Natural killer cell (primary cell): ENCODE data around the gene MBOAT7. TPM values are rescaled to one million over a fixed set of nuclear protein-coding genes. Genes with fewer than 3 reads are reported as not detected.

Experiments used
- ATAC-seq, 3 donors: fragments of 150-1000 bp in 2 of 3; fragments of 200-7000 bp in 1 of 3; cut with Tn5 transposase; 1 replicate in 1 of 3; 2 replicates in 2 of 3; pipeline ENCODE4 v1.10.0; 2021; ENCODE audit warnings: mild to moderate bottlenecking in 2 of 3, moderate library complexity in 2 of 3
- DNase-seq, 2 donors: peaks; one replicate each; pipeline versions ENCODE4 v3.0.0 to v3.0.0-alpha.2; 2013 to 2021; ENCODE audit warnings: mixed read lengths in 1 of 2
- H3K27ac ChIP-seq: one replicate; pipeline ENCODE4 v1.5.1; 2013; ENCODE audit warnings: mild to moderate bottlenecking, low read length
- H3K27me3 ChIP-seq: one replicate; pipeline ENCODE4 v1.6.1; 2013; ENCODE audit warnings: low read length; ENCODE audit not compliant: control insufficient read depth, insufficient read depth
- H3K36me3 ChIP-seq: one replicate; pipeline ENCODE4 v1.6.1; 2013; ENCODE audit warnings: low read length; ENCODE audit not compliant: control insufficient read depth, insufficient read depth
- H3K4me1 ChIP-seq: one replicate; pipeline ENCODE4 v1.6.1; 2013; ENCODE audit warnings: low read length; ENCODE audit not compliant: control insufficient read depth, insufficient read depth
- H3K4me3 ChIP-seq: one replicate; pipeline ENCODE4 v1.5.1; 2013; ENCODE audit warnings: low read length
- H3K9me3 ChIP-seq: one replicate; pipeline ENCODE4 v1.6.1; 2013; ENCODE audit warnings: low read length; ENCODE audit not compliant: control insufficient read depth, insufficient read depth
- H3K27ac Mint-ChIP-seq, 2 donors: one replicate each; pipeline ENCODE4 v1.8.0; 2022; ENCODE audit warnings: mild to moderate bottlenecking in 2 of 2, mixed read lengths in 2 of 2, moderate library complexity in 1 of 2
- H3K27me3 Mint-ChIP-seq, 2 donors: one replicate each; pipeline ENCODE4 v1.8.0; 2022; ENCODE audit warnings: low read depth in 2 of 2, mixed read lengths in 2 of 2
- H3K36me3 Mint-ChIP-seq: one replicate; pipeline ENCODE4 v1.8.0; 2022; ENCODE audit warnings: mixed read lengths
- H3K4me1 Mint-ChIP-seq, 2 donors: one replicate each; pipeline ENCODE4 v1.8.0; 2022; ENCODE audit warnings: mixed read lengths in 2 of 2
- H3K4me3 Mint-ChIP-seq: one replicate; pipeline ENCODE4 v1.8.0; 2022; ENCODE audit warnings: mild to moderate bottlenecking, moderate library complexity, mixed read lengths
- H3K9me3 Mint-ChIP-seq, 2 donors: one replicate each; pipeline ENCODE4 v1.8.0; 2022; ENCODE audit warnings: mixed read lengths in 2 of 2
- WGBS: methylation state at CpG from one replicate; pipeline ENCODE4 v1.1.7; 2013; ENCODE audit warnings: missing lambda C conversion rate; ENCODE audit not compliant: insufficient coverage; 5-methylcytosine and 5-hydroxymethylcytosine counted together
- intact Hi-C: fragments of 100-400 bp; cut with micrococcal nuclease; formaldehyde crosslinking; loops from one replicate; pipeline ENCODE4 v1.14.2; 2022
- total RNA-seq, 4 donors: library from RNA; stranded (reverse); fragments of 120-200 nt in 1 of 4; gene quantifications; one replicate each; pipeline versions ENCODE4 v1.2.3 to v1.2.4, GENCODE V29; 2013 to 2022
- TF ChIP-seq, protein P1 (sequence below): fragments of 200-600 bp; IDR thresholded peaks from one replicate; pipeline ENCODE4 v1.8.0; 2022; ENCODE audit warnings: antibody characterized with exemption

Gene MBOAT7
- total RNA-seq, 3 donors from 2014 or later (not counting 1 experiment from before 2014, with no cell fraction given) = 24.1 to 53.9 (median 31.2) TPM

DNA sequence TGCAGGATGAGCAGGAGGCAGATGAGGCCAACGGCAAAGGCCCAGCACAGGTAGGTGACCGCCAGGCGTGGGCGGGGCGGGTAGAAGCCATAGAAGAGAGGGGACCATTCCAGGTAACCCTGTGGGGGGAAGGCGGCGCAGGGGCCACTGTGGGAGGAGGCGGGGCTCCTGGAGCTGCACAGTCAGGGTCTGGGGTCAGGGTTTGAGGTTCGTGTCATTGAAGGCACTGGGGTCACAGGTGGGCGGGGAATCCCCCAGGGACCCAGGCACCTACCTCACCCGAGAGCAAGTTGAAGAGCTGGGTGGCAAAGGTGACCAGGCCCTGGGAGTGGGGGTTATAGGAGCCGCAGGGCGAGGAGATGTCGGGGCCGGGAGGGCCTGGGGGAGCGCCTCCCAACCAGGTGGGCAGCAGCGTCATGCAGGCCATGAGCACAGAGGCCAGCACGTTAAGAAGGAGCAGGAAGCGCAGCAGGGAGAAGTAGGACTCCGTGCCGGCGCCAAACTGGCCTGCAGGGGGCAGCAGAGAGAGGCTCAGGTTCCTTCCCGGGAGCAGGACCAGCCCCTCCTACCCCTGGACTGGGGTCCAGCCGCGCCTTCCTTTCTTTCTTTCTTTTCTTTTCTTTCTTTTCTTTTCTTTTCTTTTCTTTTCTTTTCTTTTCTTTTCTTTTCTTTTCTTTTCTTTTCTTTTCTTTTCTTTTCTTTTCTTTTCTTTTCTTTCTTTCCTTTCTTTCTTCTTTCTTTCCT lies 21.0 kb downstream of the MBOAT7 start:
- no peaks in the 10 kb centered on the region for H3K36me3 Mint-ChIP-seq
- H3K9me3 ChIP-seq = no peaks in the 10 kb centered on the region
- H3K4me3 Mint-ChIP-seq = no peak overlapping the region
- no peaks in the 10 kb centered on the region for H3K27me3 ChIP-seq
- H3K4me3 ChIP-seq = no peak overlapping the region
- H3K4me1 Mint-ChIP-seq = peaks cover 12 to 31% of the 10 kb centered on the region in 2 donors
- intact Hi-C loops = loop anchor here (1.0 kb wide), 2 partner anchors 63 to 98 kb away; no protein-coding TSS in a partner anchor
- H3K9me3 Mint-ChIP-seq = no peaks in the 10 kb centered on the region
- peaks cover 0 to 4% of the 10 kb centered on the region in 2 donors for H3K27me3 Mint-ChIP-seq
- 29% methylated on average over 25 of the region's 25 CpGs for WGBS
- DNase-seq (peak; percentile 89 to 94), ATAC-seq (peak; percentile 75 to 88 (median 82))
- no peak overlapping the region for H3K27ac ChIP-seq
- H3K27ac Mint-ChIP-seq = peak overlapping the region in 1 of 2 donors; percentile 27
- no peaks in the 10 kb centered on the region for H3K36me3 ChIP-seq
- H3K4me1 ChIP-seq = peaks cover 32% of the 10 kb centered on the region
- TF ChIP-seq, protein P1, sequence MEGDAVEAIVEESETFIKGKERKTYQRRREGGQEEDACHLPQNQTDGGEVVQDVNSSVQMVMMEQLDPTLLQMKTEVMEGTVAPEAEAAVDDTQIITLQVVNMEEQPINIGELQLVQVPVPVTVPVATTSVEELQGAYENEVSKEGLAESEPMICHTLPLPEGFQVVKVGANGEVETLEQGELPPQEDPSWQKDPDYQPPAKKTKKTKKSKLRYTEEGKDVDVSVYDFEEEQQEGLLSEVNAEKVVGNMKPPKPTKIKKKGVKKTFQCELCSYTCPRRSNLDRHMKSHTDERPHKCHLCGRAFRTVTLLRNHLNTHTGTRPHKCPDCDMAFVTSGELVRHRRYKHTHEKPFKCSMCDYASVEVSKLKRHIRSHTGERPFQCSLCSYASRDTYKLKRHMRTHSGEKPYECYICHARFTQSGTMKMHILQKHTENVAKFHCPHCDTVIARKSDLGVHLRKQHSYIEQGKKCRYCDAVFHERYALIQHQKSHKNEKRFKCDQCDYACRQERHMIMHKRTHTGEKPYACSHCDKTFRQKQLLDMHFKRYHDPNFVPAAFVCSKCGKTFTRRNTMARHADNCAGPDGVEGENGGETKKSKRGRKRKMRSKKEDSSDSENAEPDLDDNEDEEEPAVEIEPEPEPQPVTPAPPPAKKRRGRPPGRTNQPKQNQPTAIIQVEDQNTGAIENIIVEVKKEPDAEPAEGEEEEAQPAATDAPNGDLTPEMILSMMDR = peak; percentile 86

- H3K27ac ChIP-seq = no peak overlapping the region
- 96% methylated on average over 25 of the region's 25 CpGs for WGBS
- intact Hi-C loops = no loop called here
- peak overlapping the region; percentile 19 to 56 for H3K27ac Mint-ChIP-seq
- no peaks in the 10 kb centered on the region for H3K9me3 Mint-ChIP-seq
- no peaks in the 10 kb centered on the region for H3K36me3 Mint-ChIP-seq
- no peaks in the 10 kb centered on the region for H3K36me3 ChIP-seq
- DNase-seq = no peak
- no peaks in the 10 kb centered on the region for H3K27me3 ChIP-seq
- H3K4me1 Mint-ChIP-seq = peaks cover 33 to 58% of the 10 kb centered on the region in 2 donors
- no peak overlapping the region for H3K4me3 ChIP-seq
- H3K4me1 ChIP-seq = peaks cover 51% of the 10 kb centered on the region
- peak overlapping the region; percentile 28 for H3K4me3 Mint-ChIP-seq
- no peaks in the 10 kb centered on the region for H3K9me3 ChIP-seq
- ATAC-seq = no peak
- H3K27me3 Mint-ChIP-seq = no peaks in the 10 kb centered on the region
- TF ChIP-seq, protein P1 = no peak
These were observed 24.2 kb downstream of the MBOAT7 start for GRCh38 chr19:54165222-54165621.

DNA sequence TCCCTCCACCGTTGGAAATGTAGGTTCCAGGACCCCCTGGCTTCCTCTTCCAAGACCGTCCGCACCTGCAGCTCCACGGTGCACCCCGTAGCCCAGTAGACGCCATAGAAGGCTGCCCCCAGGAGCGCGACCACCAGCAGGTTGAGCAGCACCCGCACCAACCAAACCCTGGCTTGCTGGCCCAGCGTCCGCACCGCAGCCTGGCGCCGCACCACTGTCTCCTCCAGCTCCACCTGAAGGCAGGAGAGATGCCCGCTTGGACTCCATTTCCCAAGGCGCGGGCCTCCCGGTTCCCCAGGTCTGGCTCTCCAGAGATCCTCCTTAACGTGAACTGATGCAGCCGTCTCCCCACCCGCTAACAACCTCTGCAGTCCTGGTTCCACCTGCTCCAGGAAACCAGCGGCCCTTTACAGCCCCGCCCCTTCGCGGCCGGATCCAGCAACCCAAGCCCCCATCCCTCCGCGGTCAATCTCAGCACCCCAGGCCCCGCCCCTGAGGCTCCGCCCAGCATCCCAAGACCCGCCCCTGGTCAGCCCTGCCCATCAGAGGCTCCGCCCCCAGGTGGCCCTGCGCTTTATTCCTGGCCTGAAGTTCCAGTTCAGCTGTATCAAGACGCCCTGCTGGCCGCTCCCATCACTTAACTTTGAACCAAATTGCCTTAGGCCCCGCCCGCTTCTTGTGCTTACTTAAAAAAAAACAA lies 24.9 kb downstream of the MBOAT7 start:
- H3K4me3 ChIP-seq = peak overlapping the region; percentile 34
- peak overlapping the region; percentile 19 to 56 for H3K27ac Mint-ChIP-seq
- intact Hi-C loops = no loop called here

More for the DNA sequence above, 24.9 kb downstream of the MBOAT7 start:
- Histone ChIP-seq H3K27ac (no peak overlapping the region), H3K27me3 (no peaks in the 10 kb centered on the region), H3K9me3 (no peaks in the 10 kb centered on the region), H3K36me3 (no peaks in the 10 kb centered on the region), H3K4me1 (peaks cover 54% of the 10 kb centered on the region)
- 12% methylated on average over 37 of the region's 37 CpGs for WGBS
- Mint-ChIP-seq H3K27me3 (no peaks in the 10 kb centered on the region), H3K9me3 (no peaks in the 10 kb centered on the region), H3K36me3 (no peaks in the 10 kb centered on the region), H3K4me3 (peak overlapping the region; percentile 91), H3K4me1 (peaks cover 40 to 64% of the 10 kb centered on the region in 2 donors)
- TF ChIP-seq, protein P1 = no peak
- DNase-seq (peak; percentile 68 to 70), ATAC-seq (peak; percentile 15 to 39 (median 32))
